Thyroid gland (tissue), 4 donors: Measurements from ENCODE around the gene PTPRE.

ENCODE experiments used
- POLR2A ChIP-seq, 2 donors: fragments of 450-650 bp; IDR thresholded peaks; one replicate each; pipeline ENCODE4 v1.6.1; 2017; ENCODE audit warnings: antibody characterized with exemption in 2 of 2, mild to moderate bottlenecking in 2 of 2, moderate library complexity in 1 of 2
- TF ChIP-seq, protein P1 (sequence below), 6 experiments: fragments of 200-600 bp in 3 of 6; fragments of 450-650 bp in 3 of 6; sonication (generic) in 3 of 6; IDR thresholded peaks; one replicate each; pipeline ENCODE4 v1.5.1; 2016 to 2019; ENCODE audit warnings: antibody characterized with exemption in 6 of 6, mild to moderate bottlenecking in 2 of 6, inconsistent platforms in 1 of 6, moderate library complexity in 1 of 6

DNA sequence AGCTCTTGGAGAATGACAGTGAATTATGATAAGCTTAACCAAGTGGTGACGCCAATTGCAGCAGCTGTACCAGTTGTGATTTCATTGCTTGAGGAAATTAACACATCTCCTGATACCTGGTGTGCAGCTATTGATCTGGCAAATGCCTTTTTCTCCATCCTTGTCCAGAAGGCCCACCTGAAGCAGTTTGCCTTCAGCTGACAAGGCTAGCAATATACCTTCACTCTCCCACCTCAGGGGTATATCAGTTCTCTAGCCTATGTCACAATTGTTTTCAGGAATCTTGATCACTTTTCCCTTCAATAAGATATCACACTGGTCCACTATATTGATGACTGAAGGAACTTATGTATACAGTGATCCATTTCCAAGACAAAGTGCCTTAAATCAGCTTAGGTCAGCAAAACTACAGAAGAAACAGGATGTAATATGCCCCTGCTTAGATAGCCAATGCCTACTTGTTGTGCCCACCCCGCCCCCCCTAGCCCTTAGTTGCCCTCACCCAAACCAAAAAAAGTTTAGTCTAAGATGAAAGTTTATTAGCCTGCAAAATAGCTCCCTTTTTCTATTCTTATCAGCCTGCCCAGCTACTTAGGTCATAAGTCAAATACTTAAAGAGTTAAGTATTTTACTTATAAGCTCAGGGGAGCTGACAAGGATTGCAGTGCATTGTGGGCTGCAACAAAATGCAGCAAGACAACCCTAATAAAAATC, 45.1 kb downstream of the PTPRE start:
- TF ChIP-seq, protein P1, sequence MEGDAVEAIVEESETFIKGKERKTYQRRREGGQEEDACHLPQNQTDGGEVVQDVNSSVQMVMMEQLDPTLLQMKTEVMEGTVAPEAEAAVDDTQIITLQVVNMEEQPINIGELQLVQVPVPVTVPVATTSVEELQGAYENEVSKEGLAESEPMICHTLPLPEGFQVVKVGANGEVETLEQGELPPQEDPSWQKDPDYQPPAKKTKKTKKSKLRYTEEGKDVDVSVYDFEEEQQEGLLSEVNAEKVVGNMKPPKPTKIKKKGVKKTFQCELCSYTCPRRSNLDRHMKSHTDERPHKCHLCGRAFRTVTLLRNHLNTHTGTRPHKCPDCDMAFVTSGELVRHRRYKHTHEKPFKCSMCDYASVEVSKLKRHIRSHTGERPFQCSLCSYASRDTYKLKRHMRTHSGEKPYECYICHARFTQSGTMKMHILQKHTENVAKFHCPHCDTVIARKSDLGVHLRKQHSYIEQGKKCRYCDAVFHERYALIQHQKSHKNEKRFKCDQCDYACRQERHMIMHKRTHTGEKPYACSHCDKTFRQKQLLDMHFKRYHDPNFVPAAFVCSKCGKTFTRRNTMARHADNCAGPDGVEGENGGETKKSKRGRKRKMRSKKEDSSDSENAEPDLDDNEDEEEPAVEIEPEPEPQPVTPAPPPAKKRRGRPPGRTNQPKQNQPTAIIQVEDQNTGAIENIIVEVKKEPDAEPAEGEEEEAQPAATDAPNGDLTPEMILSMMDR (IDR thresholded peaks at IDR 0.05): no peak
- no peak for TF ChIP-seq POLR2A (IDR thresholded peaks at IDR 0.05)
